GM21381 (cell line): ENCODE measurements around the gene DCAF12.

Experiments used
- ATAC-seq: cut with Tn5 transposase; IDR thresholded peaks from one replicate; pipeline ENCODE4 v1.9.1; 2021; ENCODE audit warnings: mild to moderate bottlenecking, moderate library complexity; ENCODE audit not compliant: unreplicated experiment

DCAF12 gene

GRCh38 chr9:34127035-34127948 is 794 bp upstream of the DCAF12 start:
- ATAC-seq, result no peak

GRCh38 chr9:34125681-34126206 is 754 bp downstream of the DCAF12 start:
- peak; percentile 1 for ATAC-seq

- no peak for ATAC-seq
These were observed 1.6 kb downstream of the DCAF12 start for GRCh38 chr9:34124926-34125325.

- no peak for ATAC-seq
These were observed 2.4 kb downstream of the DCAF12 start for GRCh38 chr9:34124099-34124498.

- peak; percentile 40 for ATAC-seq
These were observed 2.8 kb downstream of the DCAF12 start for GRCh38 chr9:34123682-34124081.

- no peak for ATAC-seq
These were observed 4.5 kb downstream of the DCAF12 start for GRCh38 chr9:34121996-34122395.

- no peak for ATAC-seq
These were observed 6.8 kb downstream of the DCAF12 start for GRCh38 chr9:34119713-34120112.

GRCh38 chr9:34114436-34114835 is 12.1 kb downstream of the DCAF12 start:
- no peak for ATAC-seq

GRCh38 chr9:34106110-34106509 is 20.4 kb downstream of the DCAF12 start:
- ATAC-seq, result no peak

- no peak for ATAC-seq
These were observed 23.7 kb downstream of the DCAF12 start for GRCh38 chr9:34102796-34103195.

- ATAC-seq, result no peak
These were observed 28.2 kb downstream of the DCAF12 start for GRCh38 chr9:34098307-34098706.

GRCh38 chr9:34097865-34098264 is 28.6 kb downstream of the DCAF12 start:
- ATAC-seq, result no peak

GRCh38 chr9:34096751-34097150 is 29.7 kb downstream of the DCAF12 start:
- no peak for ATAC-seq

GRCh38 chr9:34093578-34093977 is 32.9 kb downstream of the DCAF12 start:
- no peak for ATAC-seq

- no peak for ATAC-seq
These were observed 37.2 kb downstream of the DCAF12 start for GRCh38 chr9:34089311-34089710.

- no peak for ATAC-seq
These were observed 39.1 kb downstream of the DCAF12 start for GRCh38 chr9:34087370-34087769.

GRCh38 chr9:34086864-34087263 is 39.6 kb downstream of the DCAF12 start:
- ATAC-seq, result no peak

GRCh38 chr9:34085581-34086500 is 40.7 kb downstream of the DCAF12 start:
- ATAC-seq, result no peak

GRCh38 chr9:34084562-34084961 is 41.9 kb downstream of the DCAF12 start:
- no peak for ATAC-seq

- no peak for ATAC-seq
These were observed 47.3 kb downstream of the DCAF12 start for GRCh38 chr9:34079181-34079580.

GRCh38 chr9:34072868-34073590 is 53.5 kb downstream of the DCAF12 start:
- ATAC-seq, result no peak
